HPDE6-E6E7 (cell line): ENCODE results near the gene MX2.
A peak's percentile ranks its signal among the peaks of the same experiment; 100 is the strongest.
"Not testable (repeated sequence)": the region's sequence is repeated elsewhere in the genome, so short reads cannot be mapped to it uniquely, and the experiment has no call there.

Experiments
- DNase-seq: peaks from one replicate; pipeline ENCODE4 v3.0.0; 2011; ENCODE audit warnings: missing footprints; ENCODE audit errors: extremely low spot score

MX2 gene

DNA sequence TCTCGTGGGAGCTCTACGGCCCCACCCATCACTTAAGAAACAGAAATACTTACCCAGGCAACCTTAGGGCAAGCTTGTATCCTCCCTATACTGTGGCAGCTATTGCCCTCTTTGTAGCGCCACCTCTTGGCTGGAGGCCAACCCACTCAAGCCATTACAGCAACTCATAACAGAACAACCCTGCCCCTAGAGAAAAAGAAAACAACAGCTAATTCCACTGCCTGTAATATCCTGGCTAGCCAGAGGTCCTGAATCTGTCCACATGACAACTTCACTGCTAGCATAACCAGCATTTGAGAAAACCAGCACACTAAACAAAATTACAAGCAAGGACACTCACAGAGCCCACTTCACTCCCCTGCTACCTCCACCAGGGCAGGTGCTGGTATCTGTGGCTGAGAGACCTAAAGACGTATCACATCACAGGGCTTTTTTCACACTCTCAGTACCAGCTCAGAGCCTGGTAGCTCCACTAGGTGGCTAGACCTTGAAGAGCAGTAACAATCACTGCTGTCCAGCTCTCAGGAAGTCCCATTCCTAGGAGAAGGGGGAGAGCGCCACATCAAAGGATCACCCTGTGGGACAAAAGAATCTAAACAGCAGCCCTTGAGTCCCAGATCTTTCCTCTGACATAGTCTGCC, 49.7 kb downstream of the MX2 start:
- DNase-seq = no peak

- not testable (repeated sequence) for DNase-seq
Measured at GRCh38 chr21:41417505-41417904, 55.7 kb downstream of the MX2 start.

DNA sequence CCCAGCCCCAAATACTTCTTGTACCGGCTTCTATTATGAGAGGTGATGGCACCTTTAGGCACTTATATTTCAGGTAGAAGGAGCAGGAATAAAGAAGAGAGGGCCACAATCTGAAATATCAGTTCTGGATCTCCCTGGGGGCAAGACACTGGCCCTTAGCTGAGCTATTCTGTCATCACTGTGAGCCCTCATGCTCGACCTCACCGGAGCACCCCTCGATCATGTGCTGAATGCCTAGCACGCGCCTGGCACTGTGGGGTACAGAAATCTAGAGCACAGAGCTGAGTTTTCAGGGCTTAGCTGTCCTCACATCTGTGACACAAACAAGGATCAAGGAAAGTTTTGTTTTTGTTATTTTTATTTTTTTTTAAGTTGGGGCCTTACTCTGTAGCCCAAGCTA, 56.6 kb downstream of the MX2 start:
- no peak for DNase-seq

DNA sequence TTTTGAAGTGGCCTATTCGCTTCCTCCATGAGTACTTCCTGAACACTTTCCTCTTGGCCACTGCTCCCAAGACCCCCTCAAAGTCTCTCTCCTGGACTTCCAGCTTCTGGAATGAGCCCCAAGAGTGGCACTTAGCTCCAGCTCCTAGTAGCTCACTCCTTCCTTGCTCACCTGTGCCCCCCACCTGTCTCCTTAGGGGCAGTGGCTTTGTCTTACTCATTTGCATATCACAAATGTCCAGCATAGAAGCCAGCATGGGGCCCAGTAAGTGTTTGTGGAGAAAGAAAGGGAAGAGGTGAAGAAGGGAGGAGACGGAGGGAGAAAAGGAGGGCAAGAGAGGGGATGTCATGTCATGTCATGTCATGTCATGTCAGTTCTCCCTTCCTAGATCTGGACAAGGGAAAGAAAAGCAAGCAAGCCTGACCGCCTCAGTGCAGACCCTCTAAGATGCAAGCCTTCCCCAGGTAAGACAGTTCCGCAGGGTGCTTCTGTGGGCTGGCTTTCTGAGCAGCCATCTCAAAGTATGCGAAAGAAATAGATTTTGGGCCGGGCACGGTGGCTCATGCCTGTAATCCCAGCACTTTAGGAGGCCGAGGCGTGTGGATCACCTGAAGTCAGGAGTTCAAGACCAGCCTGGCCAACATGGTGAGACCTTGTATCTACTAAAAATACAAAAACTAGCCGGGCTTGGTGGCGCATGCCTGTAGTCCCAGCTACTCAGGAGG, 57.3 kb downstream of the MX2 start:
- no peak for DNase-seq

DNA sequence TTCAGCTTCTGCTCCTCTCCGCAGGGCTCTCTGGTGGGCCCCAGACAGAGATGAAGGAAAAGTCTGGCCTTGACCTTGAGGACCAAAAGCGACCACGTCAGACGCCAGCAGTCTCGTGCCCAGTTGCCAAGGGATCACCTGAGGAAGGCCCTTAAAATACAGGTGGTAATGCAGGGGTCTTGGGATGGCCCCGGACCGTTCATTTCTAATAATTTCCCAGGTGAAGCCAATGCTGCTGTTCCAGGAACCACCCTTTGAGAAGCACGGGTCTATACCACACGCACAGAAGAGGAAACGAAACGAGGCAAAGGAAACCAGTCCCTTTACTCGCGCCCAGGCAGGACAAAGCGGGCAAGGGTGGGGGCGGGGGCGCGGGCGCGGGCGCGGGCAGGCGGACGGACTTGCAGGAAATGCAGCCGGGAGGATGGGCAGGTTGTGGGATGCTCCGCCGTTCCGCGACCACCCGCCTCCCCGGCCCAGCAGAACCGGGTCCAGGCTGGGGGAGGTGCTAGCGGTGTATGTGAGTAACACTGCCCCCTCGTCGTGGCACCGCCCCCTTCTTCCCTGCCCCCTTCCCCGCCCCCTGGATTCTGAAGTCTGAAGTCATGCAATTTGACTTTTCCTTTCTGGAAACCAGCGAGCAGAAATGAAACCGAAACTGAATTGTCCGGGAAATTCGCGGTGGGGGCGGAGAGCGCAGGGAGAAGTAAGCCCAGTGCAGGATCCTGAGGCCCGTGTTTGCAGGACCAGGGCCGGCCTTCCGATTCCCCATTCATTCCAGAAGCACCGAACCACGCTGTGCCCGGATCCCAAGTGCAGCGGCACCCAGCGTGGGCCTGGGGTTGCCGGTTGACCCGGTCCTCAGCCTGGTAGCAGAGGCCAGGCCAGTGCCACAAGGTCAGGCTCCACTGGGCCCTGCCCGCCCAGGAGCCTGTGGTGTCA, 58.4 kb downstream of the MX2 start:
- peak; percentile 75 for DNase-seq

DNA sequence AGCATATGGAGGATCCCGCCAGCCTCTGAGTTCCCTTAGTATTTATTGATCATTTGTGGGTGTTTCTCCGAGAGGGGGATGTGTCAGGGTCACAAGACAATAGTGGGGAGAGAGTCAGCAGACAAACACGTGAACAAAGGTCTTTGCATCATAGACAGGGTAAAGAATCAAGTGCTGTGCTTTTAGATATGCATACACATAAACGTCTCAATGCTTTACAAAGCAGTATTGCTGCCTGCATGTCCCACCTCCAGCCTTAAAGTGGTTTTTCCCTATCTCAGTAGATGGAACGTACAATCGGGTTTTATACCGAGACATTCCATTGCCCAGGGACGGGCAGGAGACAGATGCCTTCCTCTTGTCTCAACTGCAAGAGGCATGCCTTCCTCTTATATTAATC, 59.2 kb downstream of the MX2 start:
- not testable (repeated sequence) for DNase-seq

DNA sequence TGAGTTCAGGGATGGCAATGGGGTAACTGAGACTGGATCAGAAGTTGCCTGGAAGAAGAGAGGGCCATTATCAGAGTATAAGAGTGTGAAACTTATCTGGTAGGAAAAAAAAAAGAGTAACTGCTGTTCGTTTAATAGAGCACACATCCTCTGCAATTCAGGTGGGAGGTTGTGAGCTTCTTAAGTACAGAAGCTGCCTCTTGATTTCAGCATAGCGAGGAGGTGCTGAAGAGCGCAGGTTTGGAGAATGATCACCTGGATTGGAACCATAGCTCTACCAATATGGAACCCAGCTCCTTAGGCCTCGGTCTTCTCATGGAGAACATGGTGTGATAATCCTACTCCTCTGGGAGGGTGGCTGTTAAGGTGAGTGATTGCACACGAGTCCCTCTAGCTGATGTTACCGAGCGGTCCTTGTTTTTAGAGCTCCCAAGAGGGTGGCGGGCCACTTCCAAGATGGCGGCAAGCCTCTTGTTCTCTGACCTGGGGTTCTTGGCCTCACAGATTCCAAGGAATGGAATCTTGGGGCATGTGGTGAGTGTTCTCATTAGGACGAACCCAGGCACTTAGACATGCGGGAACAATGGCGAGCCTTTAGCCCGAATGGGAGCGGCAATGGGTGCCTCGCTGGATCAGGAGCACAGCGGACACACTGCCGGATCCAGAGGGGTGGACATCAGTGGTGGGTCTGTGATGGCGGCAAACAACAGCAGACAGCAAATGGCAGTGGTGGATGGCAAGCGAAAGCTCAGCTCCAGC, 60.9 kb downstream of the MX2 start:
- DNase-seq = no peak

DNA sequence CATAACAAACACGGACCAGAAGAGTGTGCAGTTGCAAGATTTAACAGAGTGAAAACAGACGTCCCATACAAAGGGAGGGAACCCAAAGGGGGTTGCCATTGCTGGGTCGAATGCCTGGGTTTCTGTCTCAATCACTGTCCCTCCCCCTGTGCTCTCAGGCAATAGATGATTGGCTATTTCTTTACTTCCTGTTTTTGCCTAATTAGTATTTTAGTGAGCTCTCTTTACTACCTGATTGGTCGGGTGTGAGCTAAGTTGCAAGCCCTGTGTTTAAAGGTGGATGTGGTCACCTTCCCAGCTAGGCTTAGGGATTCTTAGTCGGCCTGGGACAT, 61.4 kb downstream of the MX2 start:
- DNase-seq = not testable (repeated sequence)

DNA sequence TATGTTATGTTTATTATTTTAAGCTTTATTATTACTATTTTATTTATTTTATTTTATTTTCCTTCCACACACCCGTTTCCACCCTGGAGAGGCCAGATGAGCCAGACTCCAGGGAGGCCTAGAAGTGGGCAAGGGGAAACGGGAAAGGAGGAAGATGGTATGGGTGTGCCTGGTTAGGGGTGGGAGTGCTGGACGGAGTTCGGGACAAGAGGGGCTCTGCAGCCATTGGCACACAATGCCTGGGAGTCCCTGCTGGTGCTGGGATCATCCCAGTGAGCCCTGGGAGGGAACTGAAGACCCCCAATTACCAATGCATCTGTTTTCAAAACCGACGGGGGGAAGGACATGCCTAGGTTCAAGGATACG, 63.7 kb downstream of the MX2 start:
- DNase-seq = no peak

- peak; percentile 89 for DNase-seq
Measured at GRCh38 chr21:41425954-41426675, 64.3 kb downstream of the MX2 start, which contains the start of gene MX1. Gene MX1, plus strand, starts transcription at chr21:41426239. Its CDS starts 5,832 bp downstream, at chr21:41432071.

GRCh38 chr21:41426676-41427404, 65.0 kb downstream of the MX2 start:
- no peak for DNase-seq

- DNase-seq = no peak
Measured at GRCh38 chr21:41427556-41427955, 65.7 kb downstream of the MX2 start.

GRCh38 chr21:41428311-41428710, 66.5 kb downstream of the MX2 start:
- DNase-seq = no peak

DNA sequence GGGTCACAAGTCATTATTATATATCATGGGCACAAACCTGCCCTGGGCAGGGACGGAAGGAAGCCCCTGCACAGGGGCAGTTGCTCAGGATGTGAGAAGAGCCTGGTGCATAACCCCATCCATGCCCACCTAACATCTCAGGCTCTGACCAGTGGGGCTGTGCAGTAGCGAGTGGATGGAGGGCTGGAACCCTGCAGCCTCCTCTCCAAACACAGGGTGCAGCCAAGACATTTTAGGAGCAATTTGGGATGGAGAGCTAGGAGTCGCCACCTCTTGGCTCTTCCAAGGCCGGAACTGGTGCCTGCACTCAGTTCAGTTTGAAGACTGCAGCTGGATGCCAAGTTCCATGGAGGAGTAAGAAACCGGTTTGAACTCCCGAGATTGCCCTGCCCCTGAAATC, 67.0 kb downstream of the MX2 start:
- DNase-seq = no peak

- DNase-seq = no peak
Measured at GRCh38 chr21:41429305-41429704, 67.5 kb downstream of the MX2 start.

- no peak for DNase-seq
Measured at GRCh38 chr21:41429925-41430491, 68.2 kb downstream of the MX2 start.

- no peak for DNase-seq
Measured at GRCh38 chr21:41431788-41432548, 70.1 kb downstream of the MX2 start.

DNA sequence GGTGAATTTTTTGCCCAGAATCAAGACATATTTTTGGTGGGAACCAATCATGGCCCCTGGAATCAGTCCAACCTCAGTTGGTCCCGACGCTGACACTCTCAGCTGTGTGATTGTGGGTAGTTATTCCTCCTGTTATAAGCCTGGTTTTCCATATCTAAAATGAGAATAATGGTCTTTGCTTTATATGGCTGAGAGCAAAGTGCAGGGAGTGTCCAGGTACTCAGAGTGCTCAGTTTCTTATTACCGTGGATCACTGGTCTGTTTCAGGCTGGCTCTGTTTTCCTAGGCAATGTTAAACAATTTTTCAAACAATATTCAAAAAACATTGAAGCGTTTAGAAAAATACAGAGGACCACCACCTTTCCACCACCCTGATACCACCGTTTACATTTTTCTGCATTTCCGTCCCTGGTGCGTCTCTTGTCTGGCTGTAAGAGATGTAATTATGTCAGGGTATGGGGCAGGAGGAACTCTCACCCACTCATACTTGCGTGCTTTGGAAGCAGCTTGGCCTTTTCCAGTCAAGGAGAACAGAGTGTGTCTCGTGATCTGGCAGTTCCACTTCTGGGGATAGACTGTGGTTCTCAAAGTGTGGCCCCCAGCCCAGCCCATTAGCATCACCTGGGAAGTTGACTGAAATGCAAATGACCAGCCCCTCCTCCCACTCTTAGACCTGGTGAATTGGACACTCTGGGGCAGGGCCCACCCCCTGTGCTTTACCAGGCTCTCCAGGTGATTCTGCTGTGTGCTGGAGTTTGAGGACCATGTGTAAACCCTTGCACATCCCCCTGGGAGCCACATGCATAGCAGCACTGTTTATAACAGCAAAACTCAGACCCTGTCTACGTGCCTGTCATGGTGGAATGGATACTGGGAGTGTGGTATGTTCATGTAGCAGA, 71.0 kb downstream of the MX2 start:
- no peak for DNase-seq
